Pons (tissue), 1 donor: ENCODE measurements around the gene PPP1R7.
A peak's percentile ranks its signal among the peaks of the same experiment; 100 is the strongest.
"Not testable (repeated sequence)": the region's sequence is repeated elsewhere in the genome, so short reads cannot be mapped to it uniquely, and the experiment has no call there.

Experiments used
- DNase-seq: peaks from one replicate; pipeline ENCODE4 v3.0.0-alpha.2; 2016; ENCODE audit warnings: low spot score

Gene PPP1R7

GRCh38 chr2:241195506-241196130 is 45.4 kb downstream of the PPP1R7 start:
- DNase-seq: no peak

- DNase-seq: not testable (repeated sequence)
Measured at GRCh38 chr2:241197246-241197645, 47.0 kb downstream of the PPP1R7 start.

- DNase-seq: no peak
Measured at GRCh38 chr2:241197947-241198346, 47.7 kb downstream of the PPP1R7 start.

- no peak for DNase-seq
Measured at GRCh38 chr2:241198381-241199279, 48.4 kb downstream of the PPP1R7 start.

DNA sequence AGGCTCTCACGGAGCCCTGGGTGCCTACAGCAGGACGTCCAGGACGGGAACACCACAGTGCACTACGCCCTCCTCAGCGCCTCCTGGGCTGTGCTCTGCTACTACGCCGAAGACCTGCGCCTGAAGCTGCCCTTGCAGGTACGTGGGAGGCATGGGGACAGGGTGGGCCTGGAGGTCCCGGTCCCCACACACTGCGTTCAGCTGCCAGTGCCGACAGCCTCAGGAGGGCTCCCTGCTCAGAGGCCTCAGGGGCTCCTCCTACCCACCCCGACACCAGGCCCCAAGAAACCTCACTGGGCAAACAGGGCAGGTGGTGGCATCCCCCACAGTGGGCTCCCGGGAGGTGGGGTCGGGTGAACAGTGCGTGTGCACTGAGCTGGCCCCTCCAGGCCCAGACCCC is 49.0 kb downstream of the PPP1R7 start:
- DNase-seq: no peak

DNA sequence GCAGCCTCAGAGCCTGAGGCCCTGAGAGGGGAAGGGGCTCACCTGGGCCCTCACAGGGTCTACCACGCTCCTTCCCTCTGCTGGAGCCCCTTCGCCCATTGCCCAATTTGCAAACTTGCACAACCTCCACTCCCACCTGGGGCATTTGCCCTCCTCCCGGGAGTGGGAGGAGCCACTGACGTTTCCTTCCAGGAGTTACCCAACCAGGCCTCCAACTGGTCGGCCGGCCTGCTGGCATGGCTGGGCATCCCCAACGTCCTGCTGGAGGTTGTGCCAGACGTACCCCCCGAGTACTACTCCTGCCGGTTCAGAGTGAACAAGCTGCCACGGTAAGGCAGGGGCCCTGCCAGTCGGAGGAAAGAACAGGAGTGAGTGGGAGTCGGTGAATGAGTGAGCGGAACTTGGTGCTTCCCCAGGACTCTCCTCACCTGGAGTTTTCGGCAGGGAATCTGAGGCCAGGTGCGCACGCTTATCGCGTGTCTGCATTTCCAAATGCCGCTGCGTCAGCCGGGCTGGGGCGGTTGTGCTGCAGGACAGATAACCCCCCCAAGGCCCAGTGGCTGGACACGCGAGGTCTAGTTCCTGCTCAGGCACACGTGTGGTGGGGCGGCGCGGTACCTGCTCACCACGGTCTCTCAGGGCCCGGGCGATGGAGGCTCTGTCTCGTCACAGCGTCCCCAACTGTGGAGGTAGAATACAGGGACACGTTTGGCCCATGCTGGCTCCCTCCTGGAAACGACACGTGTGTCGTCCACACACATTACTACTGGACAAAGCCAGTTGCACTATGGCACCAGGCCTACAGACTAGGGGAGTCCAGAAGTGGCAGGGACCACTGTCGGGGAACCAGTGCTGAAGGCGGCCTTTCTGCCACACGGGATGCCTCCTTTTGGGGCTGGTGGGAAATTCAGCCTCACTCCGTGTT is 49.9 kb downstream of the PPP1R7 start:
- DNase-seq: no peak

DNA sequence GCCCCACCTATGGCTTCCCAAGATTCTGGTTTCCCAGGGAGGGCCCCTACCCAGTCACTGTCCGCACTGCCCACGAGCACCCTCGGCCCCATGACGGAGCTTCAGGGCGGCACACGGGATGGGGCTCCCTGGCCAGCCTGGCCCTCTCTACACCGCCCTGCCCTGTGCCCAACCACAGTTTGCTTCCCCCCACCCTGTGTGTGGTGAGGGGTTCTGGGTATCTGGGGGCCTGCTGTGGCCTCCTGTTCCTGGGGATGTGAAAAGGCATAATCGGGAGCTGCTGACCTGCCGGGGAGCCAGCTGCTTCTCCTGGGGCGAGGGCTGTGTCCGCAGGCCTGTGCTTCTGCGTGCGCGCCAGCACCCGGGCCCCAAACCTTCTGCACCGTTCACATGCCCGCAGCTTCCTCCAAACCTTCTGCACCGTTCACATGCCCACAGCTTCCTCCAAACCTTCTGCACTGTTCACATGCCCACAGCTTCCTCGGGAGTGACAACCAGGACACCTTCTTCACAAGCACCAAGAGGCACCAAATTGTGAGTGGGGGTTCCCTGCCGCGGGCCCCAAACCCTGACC is 50.6 kb downstream of the PPP1R7 start:
- DNase-seq: no peak

DNA sequence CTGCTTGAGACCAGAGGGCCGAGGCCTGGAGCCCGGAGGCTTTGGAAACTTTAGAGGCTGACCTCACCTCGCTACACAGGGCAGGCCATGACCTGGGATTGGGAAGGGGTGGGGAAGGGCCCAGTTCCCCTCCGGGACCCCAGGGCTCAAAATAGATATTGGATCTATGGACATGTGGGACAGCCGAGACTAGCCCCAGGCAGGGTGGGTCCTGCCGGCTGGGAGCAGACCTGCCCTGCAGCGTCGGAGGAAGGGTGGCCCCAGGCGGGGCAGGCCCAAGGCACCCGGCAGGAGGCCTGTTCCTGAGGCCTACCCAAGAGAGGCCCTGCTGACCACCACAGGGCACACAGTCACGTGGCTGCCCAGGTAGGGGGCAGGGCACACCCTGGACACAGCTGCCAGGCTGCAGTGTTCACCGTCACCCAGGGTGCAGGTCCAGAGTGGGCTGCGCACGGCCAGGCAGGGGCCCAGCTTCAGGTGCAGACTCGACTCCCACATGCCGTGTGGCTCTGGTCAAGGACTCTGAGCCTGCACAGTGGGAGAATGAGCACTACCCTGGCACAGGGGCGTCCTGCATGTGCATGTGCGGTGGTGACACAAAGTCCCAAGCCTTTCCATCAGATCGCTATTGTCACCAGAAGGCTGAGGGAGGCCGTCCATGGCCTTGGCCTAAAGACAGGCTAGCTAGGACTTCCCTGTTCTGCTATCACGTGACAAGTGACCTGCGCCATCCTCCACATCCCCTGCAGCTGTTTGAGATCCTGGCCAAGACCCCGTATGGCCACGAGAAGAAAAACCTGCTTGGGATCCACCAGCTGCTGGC is 51.4 kb downstream of the PPP1R7 start:
- DNase-seq: no peak

- no peak for DNase-seq
Measured at GRCh38 chr2:241202268-241202585, 52.0 kb downstream of the PPP1R7 start.

DNA sequence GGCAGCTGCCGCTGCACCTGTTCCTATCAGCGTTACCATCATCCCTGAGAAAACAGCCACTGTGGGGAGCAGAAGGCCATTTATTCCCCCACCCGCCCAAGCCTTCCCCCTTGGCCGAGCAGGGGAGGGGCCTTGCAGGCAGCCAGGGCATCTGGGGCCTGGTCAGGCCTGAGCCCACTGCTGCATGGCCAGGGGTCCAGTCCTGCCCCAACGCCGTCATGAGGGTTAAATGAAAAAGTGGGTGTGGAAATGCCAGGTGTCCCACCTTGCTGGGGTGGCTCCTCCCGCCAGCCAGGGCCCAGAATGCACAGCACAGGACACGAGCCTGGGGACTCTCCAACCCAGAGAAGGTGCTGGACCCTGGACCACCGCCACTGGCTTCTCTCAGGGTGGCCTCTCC is 52.4 kb downstream of the PPP1R7 start:
- DNase-seq: no peak

DNA sequence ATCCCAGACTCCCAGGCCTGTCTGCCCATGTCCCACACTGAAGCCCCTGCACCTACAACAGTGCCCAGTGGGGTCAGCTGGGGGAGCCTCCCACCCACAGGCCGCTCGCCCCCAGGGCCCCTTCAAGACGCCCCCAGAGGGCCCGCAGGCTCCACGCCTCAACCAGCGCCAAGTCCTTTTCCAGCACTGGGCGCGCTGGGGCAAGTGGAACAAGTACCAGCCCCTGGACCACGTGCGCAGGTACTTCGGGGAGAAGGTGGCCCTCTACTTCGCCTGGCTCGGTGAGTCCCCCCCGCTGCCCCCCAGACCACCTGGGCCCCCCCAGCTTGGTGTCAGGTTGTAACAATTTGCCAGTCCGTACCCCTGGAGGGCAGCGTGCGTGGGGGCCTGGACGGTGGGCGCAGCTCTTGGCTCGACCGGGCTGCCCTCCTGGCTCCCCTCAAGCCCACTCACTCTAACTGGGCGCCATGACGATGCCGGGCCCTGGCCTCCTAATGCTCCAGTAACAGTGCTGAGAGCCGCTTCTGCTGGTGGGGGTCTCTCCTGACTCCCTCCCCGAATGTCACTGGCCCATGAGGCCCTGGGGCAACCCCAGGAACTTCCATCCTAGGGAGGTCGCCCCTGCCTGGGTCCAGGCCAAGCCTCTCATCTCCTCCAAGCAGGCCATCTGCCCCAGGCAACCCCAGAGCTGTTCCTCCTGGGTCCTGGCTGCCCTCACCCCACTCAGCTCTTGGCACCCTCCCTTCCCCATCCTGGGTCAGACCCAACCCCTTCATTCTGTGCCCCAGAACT is 53.1 kb downstream of the PPP1R7 start:
- no peak for DNase-seq

DNA sequence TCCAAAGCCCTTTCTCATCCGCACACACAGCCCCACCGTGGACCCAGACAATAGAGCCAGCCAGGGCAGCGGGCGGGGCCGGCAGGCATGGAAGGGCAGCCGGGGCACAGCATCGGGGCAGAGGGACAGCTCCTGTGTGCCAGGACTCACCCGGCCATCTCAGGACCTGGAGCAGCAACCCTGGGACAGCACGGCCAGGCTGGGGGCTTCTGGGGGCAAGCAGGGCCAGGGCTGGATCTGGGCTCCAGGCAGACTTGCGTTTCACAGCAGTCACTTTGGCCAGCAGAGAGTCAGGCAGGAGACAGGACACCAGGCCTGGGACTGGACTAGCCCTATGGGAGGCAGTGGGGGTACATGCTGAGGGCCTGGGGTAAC is 53.7 kb downstream of the PPP1R7 start:
- no peak for DNase-seq

GRCh38 chr2:241204490-241204889 is 54.2 kb downstream of the PPP1R7 start:
- no peak for DNase-seq

DNA sequence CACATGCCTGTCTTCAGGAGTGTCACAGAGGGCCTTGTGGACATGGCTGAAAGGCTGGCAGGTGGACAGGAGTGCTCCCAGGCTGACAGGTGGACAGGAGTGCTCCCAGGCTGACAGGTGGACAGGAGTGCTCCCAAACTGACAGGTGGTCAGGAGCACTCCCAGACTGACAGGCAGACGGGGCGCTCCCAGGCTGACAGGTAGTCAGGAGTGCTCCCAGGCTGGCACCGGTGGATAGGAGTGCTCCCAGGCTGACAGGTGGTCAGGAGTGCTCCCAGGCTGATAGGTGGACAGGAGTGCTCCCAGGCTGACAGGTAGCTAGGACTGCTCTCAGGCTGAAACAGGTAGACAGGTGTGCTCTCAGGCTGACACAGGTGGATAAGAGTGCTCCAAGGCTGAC is 54.8 kb downstream of the PPP1R7 start:
- no peak for DNase-seq

DNA sequence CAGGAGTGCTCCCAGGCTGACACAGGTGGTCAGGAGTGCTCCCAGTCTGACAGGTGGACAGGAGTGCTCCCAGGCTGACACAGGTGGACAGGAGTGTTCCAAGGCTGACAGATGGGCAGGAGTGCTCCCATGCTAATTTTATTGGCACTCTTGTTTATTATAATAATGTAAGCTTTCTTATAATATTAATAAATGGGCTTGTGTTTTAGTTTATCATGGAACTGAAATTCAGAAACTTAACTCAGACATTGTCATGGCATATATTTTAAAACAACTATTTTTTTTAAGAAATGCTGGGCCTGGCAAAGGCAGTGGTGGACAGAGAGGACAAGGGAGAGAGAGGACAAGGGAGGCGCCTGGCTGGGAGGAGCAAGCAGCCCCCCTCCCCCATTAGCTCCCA is 56.9 kb downstream of the PPP1R7 start:
- no peak for DNase-seq

GRCh38 chr2:241207641-241208040 is 57.4 kb downstream of the PPP1R7 start:
- DNase-seq: no peak

DNA sequence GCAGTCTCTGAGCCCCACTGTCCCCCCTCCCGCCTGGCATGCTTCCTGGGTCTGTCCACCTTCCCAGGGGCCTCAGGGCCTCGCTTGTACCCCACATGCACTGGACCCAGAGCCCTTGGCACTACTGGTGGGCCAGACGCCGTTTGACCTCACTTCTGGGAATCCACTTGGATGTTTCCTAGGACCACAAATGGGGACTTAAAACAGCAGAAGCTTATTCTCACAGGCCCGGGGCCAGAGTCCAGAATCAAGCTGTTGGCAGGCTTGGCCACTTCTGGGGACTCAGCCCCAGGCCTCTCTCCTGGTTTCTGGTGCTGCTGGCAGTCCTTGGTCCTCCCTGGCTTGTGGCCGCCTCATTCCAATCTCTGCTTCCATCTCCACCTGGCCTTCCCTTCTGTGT is 57.8 kb downstream of the PPP1R7 start:
- peak; percentile 47 for DNase-seq

GRCh38 chr2:241209271-241209670 is 59.0 kb downstream of the PPP1R7 start:
- DNase-seq: no peak

DNA sequence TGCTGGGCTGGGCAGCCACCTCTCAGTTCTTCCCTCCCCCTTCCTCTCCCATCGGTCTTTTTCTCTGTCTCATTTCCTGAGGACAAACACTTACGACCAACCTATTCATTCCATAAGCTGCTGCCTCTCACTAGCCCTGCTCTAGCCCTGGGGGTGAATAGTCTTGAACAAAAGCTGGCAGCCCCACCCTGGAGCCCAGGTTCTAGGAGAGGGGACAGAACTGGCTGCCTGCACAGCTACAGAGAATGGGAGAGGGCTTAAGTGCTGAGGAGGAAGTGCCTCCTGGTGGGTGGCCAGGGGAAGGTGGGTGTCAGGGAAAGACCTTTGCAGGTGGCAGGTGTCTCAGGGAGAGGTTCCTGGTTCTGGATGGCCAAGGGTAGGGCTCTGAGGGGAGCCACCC is 61.0 kb downstream of the PPP1R7 start:
- DNase-seq: no peak

DNA sequence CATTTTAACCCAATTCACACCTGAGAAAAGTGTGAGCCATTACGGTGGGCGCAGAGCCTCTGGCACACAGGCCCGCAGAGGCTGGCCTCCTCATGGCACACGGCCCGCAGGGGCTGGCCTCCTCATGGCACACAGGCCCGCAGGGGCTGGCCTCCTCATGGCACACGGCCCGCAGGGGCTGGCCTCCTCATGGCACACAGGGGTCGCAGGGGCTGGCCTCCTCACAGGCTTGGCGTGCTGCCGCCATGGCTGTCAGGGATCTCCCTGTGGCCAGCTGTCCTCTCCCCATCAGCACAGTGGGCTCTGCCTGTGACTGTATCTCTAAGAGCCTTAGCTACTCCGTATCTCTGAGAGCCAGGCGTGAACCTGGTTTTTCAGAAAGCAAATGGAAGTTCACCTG is 62.8 kb downstream of the PPP1R7 start:
- DNase-seq: no peak

DNA sequence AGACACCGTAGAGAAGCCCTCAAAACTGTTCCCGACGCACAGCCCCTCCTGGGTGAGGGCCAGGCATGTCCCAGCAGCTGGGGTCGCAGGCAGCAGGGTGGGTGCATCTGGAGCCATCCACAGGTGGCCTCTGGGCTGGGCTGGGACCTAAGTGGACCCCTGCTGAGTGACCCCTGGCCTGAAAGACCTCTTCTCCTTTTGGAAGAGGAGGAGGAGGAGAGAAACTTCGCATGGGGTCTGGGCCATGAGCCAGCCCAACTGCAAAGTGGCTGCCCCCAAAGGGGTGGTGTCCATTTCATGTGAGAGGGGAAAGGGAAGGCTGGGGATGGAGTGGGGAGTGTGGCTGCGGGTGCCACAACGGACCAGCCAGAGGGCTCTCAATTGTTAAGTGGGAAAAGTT is 63.3 kb downstream of the PPP1R7 start:
- no peak for DNase-seq
